Hepatocyte (in vitro differentiated cells): ENCODE results near the gene SSR1. TPM values are rescaled to one million over a fixed set of nuclear protein-coding genes. Genes with fewer than 3 reads are reported as not detected.

ENCODE experiments used
- DNase-seq: peaks from one replicate; pipeline ENCODE4 v3.0.0-alpha.2; 2016; ENCODE audit warnings: low spot score
- H2AFZ ChIP-seq: fragments of 200-600 bp; sonication (generic); 2 replicates; pipeline ENCODE4 v1.6.0; 2016; ENCODE audit warnings: antibody characterized with exemption, mild to moderate bottlenecking
- H3K27ac ChIP-seq: fragments of 200-600 bp; sonication (generic); 2 replicates; pipeline ENCODE4 v1.5.1; 2016; ENCODE audit warnings: mild to moderate bottlenecking
- H3K27me3 ChIP-seq: fragments of 200-600 bp; sonication (generic); 2 replicates; pipeline ENCODE4 v1.6.1; 2016
- H3K36me3 ChIP-seq: fragments of 200-600 bp; sonication (generic); replicated peaks from 2 replicates; pipeline ENCODE4 v1.5.1; 2016; ENCODE audit warnings: low read depth; ENCODE audit not compliant: insufficient read depth
- H3K4me1 ChIP-seq: fragments of 200-600 bp; sonication (generic); 2 replicates; pipeline ENCODE4 v1.5.1; 2016; ENCODE audit warnings: mild to moderate bottlenecking, moderate library complexity; ENCODE audit not compliant: insufficient read depth
- H3K4me2 ChIP-seq: fragments of 200-600 bp; sonication (generic); 2 replicates; pipeline ENCODE4 v1.6.0; 2016
- H3K4me3 ChIP-seq: fragments of 200-600 bp; sonication (generic); 2 replicates; pipeline ENCODE4 v1.5.1; 2016; ENCODE audit warnings: mild to moderate bottlenecking
- H3K79me2 ChIP-seq: fragments of 200-600 bp; sonication (generic); 2 replicates; pipeline ENCODE4 v1.6.0; 2017; ENCODE audit warnings: mild to moderate bottlenecking
- H3K9me2 ChIP-seq: fragments of 200-600 bp; sonication (generic); replicated peaks from 2 replicates; pipeline ENCODE4 v1.6.0; 2017; ENCODE audit warnings: mild to moderate bottlenecking; ENCODE audit not compliant: insufficient read depth
- H3K9me3 ChIP-seq: fragments of 200-600 bp; sonication (generic); 2 replicates; pipeline ENCODE4 v1.5.1; 2016; ENCODE audit warnings: low read depth, mild to moderate bottlenecking
- H4K20me1 ChIP-seq: fragments of 200-600 bp; sonication (generic); 2 replicates; pipeline ENCODE4 v1.6.0; 2016; ENCODE audit warnings: mild to moderate bottlenecking; ENCODE audit not compliant: insufficient read depth, poor library complexity, severe bottlenecking
- CTCF ChIP-seq: fragments of 200-600 bp; sonication (generic); IDR thresholded peaks from 2 replicates; pipeline ENCODE4 v1.5.1; 2016; ENCODE audit warnings: antibody characterized with exemption, mild to moderate bottlenecking; ENCODE audit not compliant: poor library complexity
- EZH2 ChIP-seq: fragments of 200-600 bp; sonication (generic); IDR thresholded peaks from 2 replicates; pipeline ENCODE4 v1.6.1; 2016; ENCODE audit warnings: antibody characterized with exemption, mild to moderate bottlenecking, borderline replicate concordance
- EZH2phosphoT487 ChIP-seq: fragments of 200-600 bp; sonication (generic); IDR thresholded peaks from one replicate; pipeline ENCODE4 v1.6.1; 2018; ENCODE audit warnings: antibody characterized with exemption, mild to moderate bottlenecking, low read depth, moderate library complexity; ENCODE audit not compliant: unreplicated experiment, severe bottlenecking
- WGBS: methylation state at CpG from one replicate; pipeline ENCODE4 v1.1.6; 2016; ENCODE audit warnings: low lambda C conversion rate; ENCODE audit errors: missing lambda C conversion rate; 5-methylcytosine and 5-hydroxymethylcytosine counted together
- polyA plus RNA-seq: library from polyadenylated mRNA; unstranded; fragments of >200 nt; fragmentation: Nextera tagmentation; extraction: Ambion mirVana; gene quantifications from 2 replicates; pipeline ENCODE4 v1.2.1, GENCODE V29; 2016
- total RNA-seq: library from RNA; depleted of rRNA; stranded (reverse); fragments of >200 nt; gene quantifications from 2 replicates; pipeline ENCODE4 v1.2.3, GENCODE V29; 2014

The SSR1 gene
- total and polyA plus RNA-seq, 2 experiments from 2014 or later: 170 to 195 TPM

DNA sequence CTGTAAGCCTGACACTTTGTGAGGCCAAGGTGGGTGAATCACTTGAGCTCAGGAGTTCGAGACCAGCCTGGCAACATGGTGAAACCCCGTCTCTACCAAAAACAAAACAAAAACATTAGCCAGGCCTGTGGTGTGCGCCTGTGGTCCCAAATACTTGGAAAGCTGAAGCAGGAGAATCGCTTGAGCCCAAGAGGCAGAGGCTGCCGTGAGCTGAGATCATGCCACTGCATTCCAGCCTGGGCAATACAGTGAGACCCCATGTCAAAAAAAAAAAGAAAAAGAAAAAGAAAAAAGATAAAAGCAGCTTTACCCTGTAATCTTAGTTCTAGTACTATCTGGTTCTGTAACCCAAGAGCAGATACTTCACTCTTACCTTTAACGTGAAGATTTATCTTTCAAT is 27.6 kb downstream of the SSR1 start:
- no peaks in the 10 kb centered on the region for H3K9me2 ChIP-seq
- TF ChIP-seq EZH2phosphoT487 (no peak), EZH2 (no peak), CTCF (no peak)
- H3K27me3 ChIP-seq: no peaks in the 10 kb centered on the region
- no peak overlapping the region for H3K27ac ChIP-seq
- H3K36me3 ChIP-seq: peaks cover 11% of the 10 kb centered on the region
- WGBS: 93% methylated on average over 6 of the region's 6 CpGs
- H3K9me3 ChIP-seq: no peaks in the 10 kb centered on the region
- H3K4me2 ChIP-seq: no peak overlapping the region
- H3K4me1 ChIP-seq: no peaks in the 10 kb centered on the region
- no peak overlapping the region for H3K4me3 ChIP-seq
- no peaks in the 10 kb centered on the region for H4K20me1 ChIP-seq
- no peak overlapping the region for H2AFZ ChIP-seq
- no peak for DNase-seq
- no peaks in the 10 kb centered on the region for H3K79me2 ChIP-seq

DNA sequence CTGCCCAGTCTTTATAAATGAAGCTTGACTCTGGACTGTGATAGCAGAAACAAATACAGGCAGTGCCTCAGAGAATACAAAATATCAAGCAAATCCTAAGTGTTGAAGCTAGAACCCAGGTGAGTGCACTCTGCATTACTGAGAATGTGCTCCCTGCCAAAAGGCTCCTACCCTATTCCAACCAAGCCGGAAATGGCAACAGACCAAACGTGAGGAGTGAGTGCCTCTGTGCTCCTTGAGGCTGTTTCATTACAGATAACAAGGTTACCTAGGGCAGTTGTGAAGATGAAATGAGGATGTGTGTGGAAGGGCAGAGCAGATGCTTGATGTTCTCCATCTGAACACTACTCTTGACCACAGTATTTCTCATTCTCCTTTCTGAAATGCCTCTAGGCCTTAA is 29.3 kb downstream of the SSR1 start:
- DNase-seq: no peak
- H3K4me3 ChIP-seq: no peak overlapping the region
- H3K79me2 ChIP-seq: no peaks in the 10 kb centered on the region
- no peaks in the 10 kb centered on the region for H3K9me3 ChIP-seq
- H3K27me3 ChIP-seq: no peaks in the 10 kb centered on the region
- H3K27ac ChIP-seq: no peak overlapping the region
- H2AFZ ChIP-seq: no peak overlapping the region
- H3K4me1 ChIP-seq: no peaks in the 10 kb centered on the region
- TF ChIP-seq EZH2phosphoT487 (no peak), EZH2 (no peak), CTCF (no peak)
- no peak overlapping the region for H3K4me2 ChIP-seq
- H3K36me3 ChIP-seq: no peaks in the 10 kb centered on the region
- H3K9me2 ChIP-seq: no peaks in the 10 kb centered on the region
- WGBS: 76% methylated on average over 2 of the region's 2 CpGs
- no peaks in the 10 kb centered on the region for H4K20me1 ChIP-seq

GRCh38 chr6:7282097-7282906 is 30.7 kb downstream of the SSR1 start:
- Histone ChIP-seq H2AFZ (no peak overlapping the region), H3K36me3 (no peaks in the 10 kb centered on the region), H3K79me2 (no peaks in the 10 kb centered on the region), H3K27ac (no peak overlapping the region), H3K4me3 (no peak overlapping the region), H3K9me2 (no peaks in the 10 kb centered on the region), H3K4me1 (no peaks in the 10 kb centered on the region), H3K4me2 (no peak overlapping the region), H4K20me1 (no peaks in the 10 kb centered on the region), H3K9me3 (no peaks in the 10 kb centered on the region), H3K27me3 (no peaks in the 10 kb centered on the region)
- no peak for TF ChIP-seq CTCF
- no peak for TF ChIP-seq EZH2phosphoT487
- no peak for TF ChIP-seq EZH2
- 93% methylated on average over 10 of the region's 10 CpGs for WGBS
- no peak for DNase-seq
